Hematopoietic multipotent progenitor cell treated with erythropoietin and hydrocortisone succinate and interleukin-3 and kit ligand, for 8 days (in vitro differentiated cells): ENCODE data around the gene BEST2.
A peak's percentile ranks its signal among the peaks of the same experiment; 100 is the strongest.

Experiments used
- DNase-seq: peaks from one replicate; pipeline ENCODE4 v3.0.0-alpha.2; 2015

BEST2 gene

GRCh38 chr19:12772323-12772722 is 20.7 kb downstream of the BEST2 start:
- DNase-seq: no peak

GRCh38 chr19:12773571-12773970 is 22.0 kb downstream of the BEST2 start:
- peak; percentile 43 for DNase-seq

- no peak for DNase-seq
Measured at GRCh38 chr19:12774588-12775555, 23.3 kb downstream of the BEST2 start, which contains the start of gene HOOK2. HOOK2 (minus strand) TSS chr19:12775552; CDS start chr19:12775449, 103 bp downstream.

- peak; percentile 75 for DNase-seq
Measured at GRCh38 chr19:12777217-12778016, 25.8 kb downstream of the BEST2 start.

GRCh38 chr19:12778017-12778904 is 26.7 kb downstream of the BEST2 start:
- peak; percentile 51 for DNase-seq

GRCh38 chr19:12778905-12779161 is 27.2 kb downstream of the BEST2 start:
- no peak for DNase-seq

- DNase-seq: peak; percentile 64
Measured at GRCh38 chr19:12779162-12779993, 27.8 kb downstream of the BEST2 start.

- DNase-seq: no peak
Measured at GRCh38 chr19:12782174-12782423, 30.5 kb downstream of the BEST2 start.

- DNase-seq: peak; percentile 75
Measured at GRCh38 chr19:12782424-12783290, 31.1 kb downstream of the BEST2 start.

- DNase-seq: peak; percentile 24
Measured at GRCh38 chr19:12783291-12783848, 31.8 kb downstream of the BEST2 start.

- no peak for DNase-seq
Measured at GRCh38 chr19:12783849-12784393, 32.3 kb downstream of the BEST2 start.

GRCh38 chr19:12784394-12784870 is 32.8 kb downstream of the BEST2 start:
- DNase-seq: peak; percentile 98

- DNase-seq: no peak
Measured at GRCh38 chr19:12784871-12785430, 33.4 kb downstream of the BEST2 start.

GRCh38 chr19:12785431-12786031 is 33.9 kb downstream of the BEST2 start:
- DNase-seq: peak; percentile 69

- DNase-seq: peak; percentile 62
Measured at GRCh38 chr19:12786141-12786870, 34.7 kb downstream of the BEST2 start.

GRCh38 chr19:12786952-12787351 is 35.4 kb downstream of the BEST2 start:
- peak; percentile 26 for DNase-seq

- no peak for DNase-seq
Measured at GRCh38 chr19:12787458-12787857, 35.9 kb downstream of the BEST2 start.

GRCh38 chr19:12788042-12788681 is 36.6 kb downstream of the BEST2 start:
- peak; percentile 65 for DNase-seq
